T-helper 9 cell (primary cell): ENCODE data around the gene NCOA1.
"Not testable (repeated sequence)": the region's sequence is repeated elsewhere in the genome, so short reads cannot be mapped to it uniquely, and the experiment has no call there.

Experiments
- DNase-seq: peaks from one replicate; pipeline ENCODE4 v3.0.0-alpha.2; 2020

NCOA1 gene

DNA sequence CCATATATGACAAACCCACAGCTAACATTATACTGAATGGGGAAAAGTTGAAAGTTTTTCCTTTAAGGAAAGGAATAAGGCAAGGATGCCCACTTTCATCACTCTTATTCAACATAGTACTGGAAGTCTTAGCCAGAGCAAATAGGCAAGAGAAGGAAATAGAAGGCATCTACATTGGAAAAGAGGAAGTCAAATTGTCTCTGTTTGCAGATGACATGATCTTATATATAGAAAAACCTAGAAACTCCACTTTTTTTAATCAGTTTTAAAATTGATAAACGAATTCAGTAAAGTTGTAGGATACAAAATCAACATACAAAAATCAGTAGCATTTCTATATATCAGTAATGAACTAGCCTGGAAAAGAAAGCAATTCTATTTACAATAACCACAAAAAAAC is 90.9 kb downstream of the NCOA1 start:
- DNase-seq = not testable (repeated sequence)

GRCh38 chr2:24586955-24587354 is 95.9 kb downstream of the NCOA1 start:
- DNase-seq = no peak

DNA sequence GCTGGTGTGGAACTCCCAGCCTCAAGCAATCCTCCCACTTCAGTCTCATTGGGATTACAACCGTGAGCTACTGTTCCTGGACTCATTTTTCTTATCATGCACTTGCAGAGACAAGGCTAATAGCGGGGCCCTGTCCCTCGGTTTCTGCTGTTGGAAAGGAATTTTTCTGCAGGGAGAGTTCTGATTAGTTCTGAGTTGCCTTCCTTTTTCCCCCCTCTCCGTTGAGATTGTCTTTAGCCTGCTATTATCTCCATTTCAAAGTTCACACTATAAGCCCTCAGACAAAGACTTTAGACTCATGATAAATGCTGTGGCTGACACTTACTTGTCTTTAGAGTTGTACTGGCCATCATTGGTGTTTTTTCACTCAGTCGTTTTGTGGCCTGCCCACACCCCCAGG is 97.2 kb downstream of the NCOA1 start:
- no peak for DNase-seq

DNA sequence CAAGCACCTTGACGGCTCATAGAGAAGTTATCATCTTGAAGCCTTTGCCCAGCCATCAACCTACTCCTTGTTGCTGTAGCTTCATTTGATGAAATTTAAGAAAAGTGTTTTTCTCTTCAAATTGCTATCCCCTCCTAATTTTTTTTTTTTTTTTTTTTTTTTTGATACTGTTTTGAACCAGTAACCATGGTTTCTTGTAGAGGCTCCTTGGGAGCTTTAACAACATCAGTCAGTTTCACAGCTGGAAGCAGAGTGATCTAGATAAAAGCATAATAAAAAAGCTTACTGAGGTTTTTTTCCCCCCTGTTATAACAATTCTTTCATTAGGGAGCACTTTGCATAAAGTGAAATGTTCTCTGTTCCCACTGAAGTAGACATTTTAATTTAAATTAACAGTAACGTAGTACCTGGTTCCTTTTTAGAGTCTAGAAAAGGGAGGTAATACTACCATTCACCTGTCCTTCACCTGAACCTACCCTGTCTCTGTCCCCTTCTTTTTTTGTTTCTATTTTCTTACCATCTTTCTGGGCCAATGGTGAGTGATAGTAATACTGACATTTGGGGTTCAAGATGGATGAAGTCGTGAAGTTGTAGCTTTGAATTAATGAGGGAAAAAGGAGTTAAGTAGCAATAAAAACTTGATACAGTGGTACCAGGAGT is 101.5 kb downstream of the NCOA1 start:
- no peak for DNase-seq

DNA sequence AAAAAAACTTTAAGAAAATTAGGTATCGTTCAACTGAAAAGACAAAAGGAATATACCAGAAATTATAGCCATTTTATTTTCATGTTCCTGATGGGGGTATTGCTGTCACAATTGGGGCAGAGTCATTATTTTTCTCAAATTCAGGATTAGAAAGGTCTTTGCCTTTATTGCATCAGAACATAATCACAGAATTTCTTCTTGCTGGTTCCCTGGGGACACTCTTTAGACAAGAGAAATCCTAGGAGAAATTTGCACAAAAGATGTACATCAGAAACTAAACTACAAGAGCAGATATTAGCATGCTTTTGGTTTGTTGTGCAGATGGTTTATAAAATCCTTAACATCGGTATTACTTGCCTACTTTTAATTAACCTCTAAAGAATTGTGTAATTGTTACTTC is 103.2 kb downstream of the NCOA1 start:
- no peak for DNase-seq

DNA sequence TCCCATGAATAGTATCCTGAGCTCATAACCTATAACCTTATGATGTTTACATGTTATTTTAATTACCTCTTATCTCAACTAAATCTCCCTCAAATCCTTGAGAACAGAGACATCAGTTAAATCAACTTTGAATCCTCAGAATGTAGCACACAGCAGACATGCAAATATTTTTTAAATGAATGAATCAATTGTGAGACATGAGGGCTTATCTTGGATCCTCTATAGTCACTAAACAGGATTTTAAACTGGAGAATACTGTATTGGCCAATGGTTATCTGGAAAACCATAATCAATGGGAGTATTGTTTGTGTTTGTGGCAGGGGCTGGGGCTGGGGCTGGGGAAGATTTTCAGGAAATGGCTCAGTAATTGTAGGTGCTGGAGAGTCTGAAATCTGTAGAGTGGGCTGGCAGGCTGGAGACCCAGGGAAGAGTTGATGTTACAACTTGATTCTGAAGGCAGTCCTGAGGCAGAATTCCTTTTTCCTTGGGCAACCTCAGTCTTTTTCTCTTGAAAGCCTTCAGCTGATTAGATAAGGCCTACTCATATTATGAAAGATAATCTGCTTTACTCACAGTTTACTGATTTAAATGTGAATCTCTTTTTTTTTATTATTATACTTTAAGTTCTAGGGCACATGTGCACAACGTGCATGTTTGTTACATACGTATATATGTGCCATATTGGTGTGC is 106.3 kb downstream of the NCOA1 start:
- no peak for DNase-seq

DNA sequence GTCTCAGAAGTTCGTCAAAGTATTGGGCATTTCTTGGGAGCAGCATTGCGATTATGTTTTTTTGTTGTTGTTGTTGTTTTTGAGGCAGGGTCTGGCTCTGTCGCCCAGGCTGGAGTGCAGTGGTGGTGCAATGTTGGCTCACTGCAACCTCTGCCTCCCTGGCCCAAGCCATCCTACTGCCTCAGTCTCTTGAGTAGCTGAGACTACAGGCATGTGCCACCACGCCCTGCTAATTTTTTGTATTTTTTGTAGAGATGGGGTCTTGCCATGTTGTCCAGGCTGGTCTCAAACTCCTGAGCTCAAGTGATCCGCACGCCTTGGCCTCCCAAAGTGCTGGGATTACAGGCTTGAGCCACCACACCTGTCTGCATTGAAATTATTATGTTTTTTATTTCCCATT is 109.1 kb downstream of the NCOA1 start:
- DNase-seq = not testable (repeated sequence)

GRCh38 chr2:24611631-24612030 is 120.6 kb downstream of the NCOA1 start:
- DNase-seq = no peak

DNA sequence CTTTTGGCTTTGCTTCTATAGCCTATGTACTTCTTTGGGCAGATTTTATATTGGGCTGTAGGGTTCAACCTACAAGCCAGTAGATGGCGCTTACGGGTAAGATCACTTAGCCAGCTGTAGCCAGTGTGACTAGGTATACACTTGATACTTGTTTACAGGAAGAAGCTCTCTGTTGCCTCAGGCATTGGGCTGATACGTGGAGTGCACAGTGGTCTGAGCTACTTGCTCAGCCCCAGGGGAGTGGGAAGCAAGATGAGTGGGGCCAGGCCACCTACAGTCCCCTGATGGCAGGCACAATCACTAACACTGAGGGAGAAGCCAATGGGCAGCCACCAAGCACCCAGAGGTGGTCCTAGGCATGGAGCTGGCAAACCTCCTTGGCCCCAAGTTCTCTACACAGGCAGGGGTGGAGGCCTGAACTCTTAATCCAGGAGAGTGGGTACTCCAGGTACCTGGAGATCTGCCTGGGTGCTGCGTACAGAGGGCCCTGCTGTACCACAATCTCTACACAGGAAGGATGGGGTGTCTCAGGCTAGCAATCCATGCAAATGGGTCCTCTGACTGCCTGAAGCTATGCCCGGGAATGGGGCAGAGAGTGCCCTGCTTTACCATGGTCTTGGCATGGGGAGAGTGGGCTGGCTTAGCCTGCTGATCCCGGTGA is 122.2 kb downstream of the NCOA1 start:
- DNase-seq = no peak

- no peak for DNase-seq
Observed at GRCh38 chr2:24616616-24617015, 125.6 kb downstream of the NCOA1 start.

DNA sequence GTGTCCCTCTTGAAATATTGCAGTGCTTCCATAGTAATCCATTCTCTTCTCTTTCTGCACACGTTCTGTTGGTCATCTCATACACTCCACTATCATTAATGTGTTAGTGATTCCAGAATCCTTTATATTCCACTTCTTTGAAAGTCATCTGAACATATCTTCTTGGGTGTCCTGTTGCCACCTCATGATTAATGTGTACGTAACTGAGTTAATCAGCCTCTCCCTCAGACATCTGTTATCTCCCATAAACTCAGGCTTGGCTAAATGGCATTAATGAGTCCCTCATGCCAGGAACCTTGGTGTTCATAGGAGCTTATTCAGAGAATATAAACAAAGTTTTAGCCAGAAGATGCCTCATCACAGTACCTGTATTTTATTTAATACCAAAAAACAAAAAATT is 126.4 kb downstream of the NCOA1 start:
- DNase-seq = no peak

DNA sequence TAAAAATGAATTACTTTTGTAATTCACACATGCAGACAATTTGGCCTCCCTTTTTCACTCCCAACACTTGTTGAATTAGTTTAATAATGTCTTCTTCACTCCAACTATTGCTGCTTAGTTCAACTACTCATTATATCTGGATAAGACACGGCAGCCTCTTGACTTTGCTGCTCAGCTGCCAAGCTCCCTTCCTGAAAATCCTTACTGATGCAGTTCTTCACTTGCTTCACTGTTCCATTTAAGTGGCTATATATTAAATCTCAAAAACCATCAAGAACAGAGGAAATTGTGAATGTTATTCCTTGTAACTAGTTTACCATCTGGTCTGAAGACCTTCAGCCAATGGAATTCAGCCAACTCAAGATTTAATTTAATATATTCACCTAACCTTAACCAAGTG is 127.1 kb downstream of the NCOA1 start:
- no peak for DNase-seq

DNA sequence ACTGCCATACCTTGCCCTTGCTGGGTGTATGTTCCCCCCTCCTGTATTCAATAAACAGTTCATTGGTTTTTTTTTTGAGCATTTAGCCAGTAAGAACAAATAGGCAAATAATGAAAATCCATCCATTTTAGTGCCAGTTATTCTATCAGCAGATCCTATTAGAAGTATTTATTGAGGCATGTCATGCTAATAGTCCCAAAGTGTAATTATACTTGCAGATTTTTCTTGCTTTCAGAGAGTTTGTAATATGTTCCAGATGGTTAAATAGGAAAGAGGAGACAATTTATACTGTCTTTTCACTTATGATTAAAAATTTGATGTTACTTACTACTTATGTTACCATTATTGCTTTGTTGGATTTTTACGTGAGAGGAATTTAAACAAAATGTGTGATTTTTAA is 127.6 kb downstream of the NCOA1 start:
- no peak for DNase-seq

DNA sequence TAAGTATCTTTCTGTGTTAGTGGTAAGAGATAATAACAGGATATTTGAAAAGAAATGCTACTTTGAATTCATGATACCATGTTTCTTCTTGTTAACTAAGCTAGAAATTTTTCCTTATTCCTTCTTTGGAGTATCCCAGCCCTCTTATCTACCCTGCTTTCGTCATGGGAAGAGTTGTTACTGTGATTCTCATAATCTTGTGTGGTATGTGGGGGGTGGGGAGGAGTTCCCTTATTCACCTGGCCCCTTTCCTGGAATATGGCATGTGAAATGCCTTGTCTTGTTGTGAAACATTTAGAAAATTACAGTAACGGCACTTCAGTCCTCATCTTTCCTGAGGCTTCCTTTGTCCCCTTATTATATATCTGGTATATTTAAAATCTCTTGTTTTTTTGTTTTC is 129.9 kb downstream of the NCOA1 start:
- no peak for DNase-seq

DNA sequence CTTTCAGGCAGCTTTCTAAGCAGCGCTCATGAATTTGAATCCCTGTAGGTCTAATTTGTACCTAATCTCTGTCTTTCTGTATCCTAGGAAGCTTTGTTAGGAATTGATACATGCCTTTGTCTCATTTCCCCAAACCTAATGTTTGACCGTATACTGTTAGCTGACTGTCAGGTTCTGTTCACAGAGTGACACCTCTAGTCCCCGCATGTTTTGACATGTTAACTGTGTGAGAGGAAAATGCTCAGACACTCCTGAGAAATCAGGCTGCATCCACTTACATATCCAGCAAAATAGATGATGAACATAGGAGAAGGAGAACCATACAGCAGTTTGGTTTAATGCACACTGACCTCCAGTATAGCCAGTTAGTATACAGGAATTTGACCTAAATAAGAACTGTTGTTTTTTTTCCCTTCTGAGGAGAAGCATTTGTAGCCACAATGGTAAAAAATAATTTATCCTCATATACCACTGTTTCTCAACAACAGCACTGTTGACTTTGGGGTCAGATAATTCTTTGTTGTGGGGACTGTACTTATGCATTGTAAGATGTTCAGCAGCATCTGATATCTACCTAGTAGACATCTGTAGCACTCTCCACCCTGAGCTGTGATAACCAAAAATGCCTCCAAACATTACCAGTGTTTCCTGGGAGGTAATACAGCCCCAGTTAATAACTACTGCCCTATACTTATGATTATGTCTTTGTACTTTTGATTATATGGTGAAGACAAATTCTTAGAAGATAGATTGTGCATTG is 130.9 kb downstream of the NCOA1 start:
- no peak for DNase-seq

- no peak for DNase-seq
Observed at GRCh38 chr2:24623535-24623934, 132.5 kb downstream of the NCOA1 start.

- no peak for DNase-seq
Observed at GRCh38 chr2:24625728-24626127, 134.7 kb downstream of the NCOA1 start.

DNA sequence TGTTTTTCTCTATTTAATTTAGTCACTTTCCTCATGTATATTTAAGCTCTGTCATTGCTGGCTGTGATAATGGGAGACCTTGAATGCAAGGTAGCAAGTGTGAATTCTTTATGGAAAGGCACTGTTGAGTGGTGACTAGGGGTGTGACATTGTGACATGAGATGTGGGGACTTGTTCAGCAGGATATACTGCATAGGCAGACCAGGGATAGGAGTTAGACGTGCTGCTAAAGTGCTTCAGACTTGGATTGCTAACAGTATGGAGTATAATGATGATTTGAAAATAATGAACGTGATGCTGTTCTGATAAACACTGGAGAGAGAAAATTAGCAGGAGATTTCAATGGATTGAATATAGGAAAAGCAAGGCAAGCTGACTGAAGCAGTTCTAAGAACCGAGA is 135.1 kb downstream of the NCOA1 start:
- no peak for DNase-seq

GRCh38 chr2:24628746-24629145 is 137.7 kb downstream of the NCOA1 start:
- DNase-seq = no peak

DNA sequence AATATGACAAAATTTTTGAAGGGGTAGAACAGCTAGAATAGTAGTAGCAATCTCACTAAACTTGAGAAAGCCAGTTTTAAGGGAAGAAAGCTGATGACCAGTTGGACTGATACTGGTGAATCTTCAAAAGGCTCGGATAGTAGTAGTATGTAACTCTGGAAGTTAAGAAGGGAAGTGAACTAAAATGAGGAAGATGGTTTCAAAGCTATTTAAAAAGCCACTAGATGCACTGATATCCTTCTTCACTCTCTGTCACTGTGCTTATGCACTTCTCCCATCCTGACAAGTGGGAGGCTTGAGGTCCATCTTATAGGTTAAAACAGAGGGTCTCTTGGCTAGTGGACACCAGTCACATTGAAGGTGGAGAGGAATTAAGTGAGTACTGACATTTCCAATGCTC is 141.1 kb downstream of the NCOA1 start:
- no peak for DNase-seq

DNA sequence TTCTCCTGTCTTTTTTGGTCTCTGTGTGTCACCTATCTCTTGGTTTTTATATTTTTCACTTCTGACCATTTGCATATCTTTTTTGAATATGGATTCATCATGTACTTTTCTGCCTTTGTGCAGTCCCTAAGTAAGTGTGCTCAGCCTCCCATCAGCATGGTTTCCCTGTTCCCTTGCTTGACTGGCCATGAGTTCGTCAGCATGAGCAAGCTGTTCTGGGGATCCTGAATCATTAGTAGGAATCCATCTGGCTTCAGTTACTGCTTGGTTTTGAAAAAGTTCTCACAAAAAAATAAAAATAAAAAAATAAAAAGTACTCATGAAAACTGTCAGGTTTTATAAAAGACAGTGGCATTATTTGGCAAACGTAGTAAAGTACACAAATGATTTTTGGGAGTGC is 144.1 kb downstream of the NCOA1 start:
- no peak for DNase-seq

- DNase-seq = no peak
Observed at GRCh38 chr2:24638568-24638967, 147.5 kb downstream of the NCOA1 start.

DNA sequence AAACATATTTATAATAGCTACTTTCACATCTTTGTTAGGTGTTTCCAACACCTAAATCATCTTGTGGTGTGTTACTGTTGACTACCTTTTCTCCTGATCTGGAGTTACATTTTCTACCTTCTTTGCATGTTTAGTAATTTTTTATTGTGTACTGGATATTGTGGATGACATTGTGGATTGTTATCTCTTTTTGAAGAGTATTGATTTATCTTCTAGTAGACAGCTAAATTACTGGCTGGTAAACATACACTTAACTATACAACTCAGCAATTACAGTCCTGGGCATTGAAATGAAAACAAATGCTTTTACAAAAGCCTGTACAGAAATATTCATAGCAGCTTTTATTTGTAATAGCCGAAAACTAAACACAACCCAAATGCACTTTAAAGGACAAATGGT is 151.3 kb downstream of the NCOA1 start:
- DNase-seq = no peak

DNA sequence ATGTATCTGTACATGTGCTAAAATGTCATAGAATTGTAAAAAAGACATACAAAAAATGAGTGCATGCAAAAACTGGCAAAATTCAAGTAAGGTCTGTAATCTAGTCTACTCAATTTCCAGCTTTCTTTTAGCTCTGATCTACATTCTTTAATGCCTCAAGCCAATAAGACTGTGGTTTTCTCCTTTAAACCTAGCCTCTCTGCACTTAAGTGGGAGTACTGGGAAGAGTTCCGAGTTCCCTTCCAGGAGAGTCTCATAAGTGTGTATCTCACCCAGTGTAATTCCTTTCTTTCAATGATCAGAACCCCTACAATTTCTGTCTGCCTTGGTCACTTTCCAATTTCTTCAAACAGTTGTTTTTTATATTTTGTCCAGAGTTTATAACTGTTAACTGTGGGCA is 152.0 kb downstream of the NCOA1 start:
- no peak for DNase-seq
